HG03520 (cell line): ENCODE data around the gene LIMS2.

Experiments used
- ATAC-seq: cut with Tn5 transposase; IDR thresholded peaks from one replicate; pipeline ENCODE4 v1.9.1; 2021; ENCODE audit warnings: mild to moderate bottlenecking, moderate library complexity; ENCODE audit not compliant: unreplicated experiment

LIMS2 gene

DNA sequence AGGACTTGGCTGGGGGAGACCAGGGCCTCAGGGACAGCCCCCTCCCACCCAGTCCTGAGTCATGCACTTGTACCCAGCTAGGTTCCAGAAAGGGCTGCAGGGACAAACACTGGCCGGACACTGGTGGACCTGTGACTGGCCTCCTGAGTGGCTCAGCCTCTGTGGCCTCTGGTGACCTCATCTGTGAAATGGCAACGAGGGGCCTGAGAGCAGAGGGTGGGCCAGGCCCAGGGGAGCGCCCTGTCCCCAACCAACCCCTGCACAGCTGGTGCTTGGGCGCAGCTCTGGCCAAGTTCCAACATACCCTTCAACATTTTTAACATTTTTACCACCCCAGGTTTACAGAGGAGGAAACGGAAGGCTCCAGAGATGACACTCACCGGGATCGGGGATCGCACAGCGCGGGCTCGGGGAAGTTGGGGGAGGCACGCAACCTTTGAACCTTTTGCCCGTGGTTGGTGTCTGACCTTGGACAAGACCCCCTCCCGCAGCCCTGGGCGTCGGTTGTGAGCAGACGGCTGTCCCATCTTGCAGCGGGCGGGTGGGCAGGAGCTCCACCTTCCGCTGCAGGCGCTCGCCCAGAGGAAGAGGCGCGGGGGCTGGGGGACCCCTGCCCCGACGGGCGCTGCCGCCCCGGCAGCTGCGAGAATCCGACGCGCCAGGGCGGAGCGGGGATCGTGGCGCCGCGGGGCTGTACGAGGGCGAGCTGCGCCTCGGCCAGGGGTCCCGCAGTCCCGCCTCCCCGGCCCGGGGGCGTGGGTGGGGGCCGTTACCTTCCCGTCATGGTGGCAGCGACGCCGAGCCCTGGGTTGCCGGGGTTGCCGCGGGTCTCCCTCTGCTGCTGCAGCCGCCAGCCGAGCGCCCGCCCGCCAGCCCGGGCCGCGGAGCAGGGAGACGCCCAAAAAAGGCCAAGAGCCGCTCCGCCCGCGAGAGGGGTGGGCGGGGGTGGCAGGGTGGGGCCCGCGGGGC lies 805 bp downstream of the LIMS2 start:
- no peak for ATAC-seq

DNA sequence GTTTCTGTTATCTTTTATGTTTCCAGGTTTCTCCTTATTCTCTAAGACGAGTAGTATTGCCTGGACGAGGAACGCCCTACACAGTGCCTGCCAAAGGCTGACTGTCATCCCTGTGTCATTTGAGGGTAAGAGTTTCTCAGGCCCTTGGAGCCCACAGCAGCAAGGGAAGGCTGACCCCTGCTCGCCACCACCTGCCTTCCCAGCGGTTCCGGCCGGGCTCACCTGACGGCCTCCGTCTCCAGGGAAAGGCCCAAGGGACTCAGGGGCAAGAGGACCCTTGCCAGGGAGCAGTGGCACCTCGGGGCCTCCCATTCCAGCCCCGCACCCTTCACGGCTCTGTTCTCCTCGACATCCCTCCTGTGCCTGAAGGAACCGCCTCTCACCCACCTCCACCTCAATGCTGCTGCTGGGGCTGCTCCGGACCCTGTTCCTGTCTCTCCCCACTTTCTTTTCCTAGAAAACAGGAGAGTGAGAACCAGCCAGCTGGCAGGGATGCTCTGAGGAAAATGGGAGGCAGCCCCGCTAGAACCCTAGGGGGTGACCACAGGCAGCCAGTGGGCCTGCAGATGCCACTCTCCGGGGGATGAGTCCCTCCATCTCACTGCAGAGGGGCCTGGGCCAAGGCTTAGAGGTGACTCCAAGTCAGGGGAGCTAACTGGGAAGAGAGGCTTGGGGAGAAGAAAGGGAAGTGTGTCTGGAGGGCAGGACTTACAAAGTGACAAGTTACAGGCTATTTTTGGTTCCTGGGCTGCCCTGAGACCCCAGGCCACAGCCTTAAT lies 1.9 kb downstream of the LIMS2 start:
- ATAC-seq = no peak

DNA sequence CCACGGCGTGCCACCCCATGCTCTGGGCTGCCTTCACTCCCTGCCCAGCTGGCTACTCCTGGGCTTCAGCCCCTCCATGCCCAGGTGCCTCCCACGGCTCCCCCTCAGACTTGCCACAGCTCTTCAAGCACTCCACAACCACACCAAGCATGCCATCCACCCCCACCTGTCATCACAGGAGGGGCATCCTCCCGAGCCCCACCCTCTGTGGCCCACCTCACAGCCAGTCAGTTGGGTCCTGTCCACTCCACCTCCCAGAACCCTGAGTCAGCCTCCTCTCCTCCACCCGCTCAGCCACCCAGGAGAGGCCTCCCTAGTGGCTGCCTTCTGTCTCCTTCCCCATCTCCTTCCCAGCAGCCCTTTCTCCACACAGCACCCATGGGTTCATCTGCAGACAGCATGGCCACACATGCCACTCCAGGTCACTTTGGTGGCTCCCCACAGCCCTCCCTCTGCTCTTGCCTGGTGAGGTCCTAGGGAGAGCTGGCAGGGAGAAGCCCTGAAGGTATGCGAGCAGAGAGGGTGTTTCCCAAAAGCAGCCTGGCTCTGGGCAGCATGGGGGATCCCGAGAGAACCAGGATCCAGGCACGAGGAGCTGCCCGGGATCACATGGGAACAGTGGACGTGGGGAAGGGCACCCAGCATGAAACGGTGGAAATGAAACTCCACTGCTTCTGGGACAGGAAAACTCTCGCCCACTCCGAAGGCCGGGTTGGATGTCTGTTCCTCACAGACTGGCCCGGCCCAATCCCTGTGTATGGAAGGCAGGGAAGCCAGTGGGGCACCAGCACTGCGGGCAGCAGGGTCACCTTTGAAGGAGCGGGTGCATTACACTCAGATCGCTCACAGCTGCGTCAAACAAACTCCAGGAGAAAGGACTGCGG lies 2.7 kb downstream of the LIMS2 start:
- no peak for ATAC-seq

DNA sequence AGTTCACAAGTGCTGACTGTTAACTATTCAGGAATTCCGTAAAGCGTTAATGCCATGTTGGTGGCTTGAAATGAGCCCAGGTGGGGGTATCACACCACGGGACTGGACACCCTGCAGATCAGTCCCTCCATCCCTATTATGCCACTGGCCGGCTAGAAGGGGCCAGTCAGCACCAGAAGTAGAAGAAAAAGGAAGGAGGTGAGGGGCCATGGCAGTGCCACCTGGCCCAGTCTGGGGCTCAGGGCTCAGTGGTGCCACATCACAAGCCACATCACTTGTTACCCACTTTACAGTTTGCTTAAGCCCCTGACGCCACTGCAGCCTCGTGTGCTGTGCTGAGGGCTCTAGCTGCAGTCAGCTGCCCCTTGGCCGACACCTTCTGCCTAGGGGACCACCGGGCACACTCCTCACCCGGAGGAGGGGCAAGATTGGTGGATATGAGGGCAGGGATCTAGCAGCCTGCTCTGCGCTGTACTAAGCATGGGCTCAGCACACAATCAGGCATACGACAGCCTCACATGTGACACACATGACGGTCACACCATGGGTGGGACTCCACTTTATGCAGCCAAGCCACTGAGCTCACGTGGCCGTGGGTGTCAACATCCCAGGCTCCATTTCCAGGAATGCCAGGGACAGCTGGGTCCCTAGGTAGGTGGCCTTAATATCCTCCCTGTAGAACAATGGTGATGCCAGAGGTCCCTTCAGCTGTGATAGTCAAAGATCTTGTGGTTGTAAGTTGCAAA lies 3.6 kb downstream of the LIMS2 start:
- ATAC-seq = no peak

DNA sequence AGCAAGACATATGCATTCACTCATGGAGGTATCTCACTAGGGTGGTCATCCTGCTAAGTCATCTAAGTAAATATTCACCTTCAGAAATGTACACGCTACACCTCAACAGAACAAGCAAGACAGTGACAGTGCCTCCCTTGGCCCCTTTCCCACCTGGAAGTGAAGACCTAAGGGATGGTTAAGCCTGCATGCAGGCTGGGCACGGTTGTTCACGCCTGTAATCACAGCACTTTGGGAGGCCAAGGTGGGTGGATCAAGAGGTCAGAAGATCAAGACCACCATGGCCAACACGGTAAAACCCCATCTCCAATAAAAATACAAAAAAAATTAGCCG lies 4.4 kb downstream of the LIMS2 start:
- ATAC-seq = no peak

DNA sequence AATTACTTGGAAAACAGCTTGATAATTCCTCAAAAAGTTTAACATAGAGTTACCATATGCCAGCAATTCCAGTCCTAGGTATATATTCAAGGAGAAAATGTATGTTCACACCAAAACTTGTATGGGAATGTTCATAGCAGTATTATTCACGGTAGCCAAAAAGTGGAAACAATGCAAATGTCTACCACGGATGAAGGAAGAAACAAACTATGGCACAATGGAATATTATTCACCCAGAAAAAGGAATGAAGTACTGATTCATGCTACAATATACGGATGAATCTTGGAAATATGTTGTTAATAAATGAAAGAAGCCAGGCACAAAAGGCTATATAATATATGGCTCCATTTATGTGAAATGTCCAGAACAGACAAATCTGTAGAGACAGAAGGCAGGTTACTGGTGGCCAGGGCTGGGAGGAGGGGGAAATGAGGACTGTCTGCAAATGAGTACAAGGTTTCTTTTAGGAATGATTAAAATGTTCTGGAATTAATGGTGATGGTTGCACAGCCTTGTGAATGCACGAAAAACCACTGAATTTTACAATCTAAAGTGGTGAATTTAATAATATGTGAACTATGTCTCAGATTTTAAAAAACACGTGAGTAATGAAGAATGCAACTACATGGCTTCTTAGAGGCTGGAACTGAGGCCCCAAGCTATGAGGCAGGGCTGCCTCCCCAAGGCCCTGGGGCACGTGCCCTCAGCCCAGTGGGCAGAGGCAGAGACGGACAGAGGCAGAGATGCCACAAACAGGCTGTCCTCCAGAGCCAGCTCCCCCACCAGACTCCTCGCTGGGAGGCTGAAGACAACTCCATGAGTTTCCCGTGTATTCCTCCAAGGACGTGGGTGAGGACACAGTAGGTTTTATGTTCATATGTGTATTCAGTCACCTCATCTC lies 5.0 kb downstream of the LIMS2 start:
- ATAC-seq = no peak

DNA sequence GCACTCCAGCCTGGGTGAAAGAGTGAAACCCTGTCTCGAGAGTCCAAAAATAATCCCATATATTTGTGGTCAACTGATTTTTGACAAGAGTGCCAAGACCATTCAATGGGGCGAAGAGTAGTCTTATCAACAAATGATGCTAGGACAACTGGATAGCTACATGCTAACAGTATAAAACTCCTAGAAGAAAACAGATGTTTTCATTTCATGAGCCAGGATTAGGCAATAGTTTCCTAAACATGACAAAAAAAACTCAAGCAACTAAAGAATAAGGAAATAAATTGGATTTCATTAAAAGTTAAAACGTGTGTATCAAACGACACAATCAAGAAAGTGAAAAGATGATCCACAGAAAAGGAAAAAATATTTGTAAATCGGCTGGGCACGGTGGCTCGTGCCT lies 6.3 kb downstream of the LIMS2 start:
- no peak for ATAC-seq

DNA sequence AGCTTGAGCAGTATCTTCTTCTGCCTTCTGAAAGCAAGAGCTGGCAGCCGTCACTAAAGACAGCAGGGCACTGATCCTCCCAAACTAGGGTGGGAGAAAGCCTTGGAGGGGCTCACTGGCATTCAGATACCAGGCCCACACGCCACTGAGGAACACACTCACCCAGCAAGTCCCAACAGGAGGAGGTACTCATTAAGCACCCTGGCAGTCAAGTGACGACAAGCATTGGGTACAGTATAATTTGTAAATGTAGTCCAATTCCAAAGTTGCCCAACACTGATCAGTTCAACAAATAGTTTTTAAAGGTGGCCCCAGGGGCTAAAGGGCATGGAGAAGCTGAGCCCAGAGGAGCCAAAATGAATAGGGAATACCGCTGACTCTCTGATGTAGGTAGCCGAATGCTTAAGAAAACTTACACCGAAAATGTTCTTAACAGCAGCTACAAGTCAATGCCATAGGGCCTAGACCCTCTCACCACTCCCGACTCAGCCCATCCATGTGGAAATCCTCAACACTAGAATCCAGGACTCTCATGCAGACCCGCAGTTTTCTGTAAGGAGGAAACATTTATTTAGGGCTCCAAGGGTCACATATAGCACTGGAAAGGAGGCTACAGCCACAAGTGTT lies 9.9 kb downstream of the LIMS2 start:
- ATAC-seq = no peak

DNA sequence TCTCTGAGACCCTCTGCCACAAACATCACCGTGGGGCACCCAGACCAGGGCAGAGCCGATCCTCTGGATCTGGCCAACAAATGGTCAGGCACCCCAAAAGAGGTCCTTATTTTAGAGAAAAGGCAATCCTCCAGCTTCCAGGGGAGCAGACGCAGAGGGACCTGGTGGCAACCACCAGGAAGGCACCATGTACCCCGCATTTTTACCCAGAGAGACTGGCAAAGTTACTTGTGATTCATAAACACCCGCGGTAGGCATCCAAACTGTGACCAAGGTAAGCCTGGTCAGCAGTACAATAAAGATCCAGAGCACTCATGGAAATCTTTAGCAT lies 10.5 kb downstream of the LIMS2 start:
- ATAC-seq = no peak

DNA sequence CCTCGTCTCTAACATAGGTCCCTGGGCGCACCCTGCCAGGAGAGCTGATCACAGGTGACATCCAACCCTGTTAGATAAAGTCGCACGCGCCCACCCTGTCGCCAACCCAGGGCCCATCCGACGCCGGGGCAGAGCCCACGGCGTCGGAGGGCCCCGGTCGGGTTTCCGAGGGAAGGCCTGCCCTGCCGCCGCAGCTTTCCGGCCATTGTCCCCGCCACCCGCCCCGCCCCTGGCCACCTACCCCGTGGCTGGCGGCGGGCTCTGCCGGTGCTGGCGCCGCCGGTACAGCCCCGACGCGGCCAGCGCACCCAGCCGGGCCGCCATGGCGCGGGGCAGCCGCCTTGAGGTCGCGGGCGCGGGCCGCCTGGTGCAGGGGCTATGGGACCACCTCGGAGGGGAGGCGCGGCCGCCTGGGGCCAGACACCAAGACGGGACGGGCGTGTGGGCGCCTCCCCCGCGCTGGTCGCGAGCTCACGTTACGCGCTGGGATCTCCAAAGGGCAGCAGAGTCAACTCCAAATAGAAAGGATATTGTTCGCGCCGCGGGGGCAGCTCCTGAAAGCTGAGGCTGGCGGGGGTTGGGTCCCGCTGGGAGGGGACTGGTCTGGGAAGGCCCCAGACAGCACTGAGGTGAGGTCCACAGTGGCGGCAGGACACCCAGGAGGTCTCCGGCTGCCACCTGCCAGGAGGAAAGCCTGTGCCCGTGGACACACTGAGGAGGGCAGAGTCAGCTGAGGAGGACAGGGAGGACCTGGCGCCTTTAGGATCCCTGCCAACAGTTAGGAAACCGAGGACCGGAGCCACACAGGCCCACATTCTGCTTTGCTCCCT lies 11.1 kb downstream of the LIMS2 start:
- ATAC-seq = no peak

DNA sequence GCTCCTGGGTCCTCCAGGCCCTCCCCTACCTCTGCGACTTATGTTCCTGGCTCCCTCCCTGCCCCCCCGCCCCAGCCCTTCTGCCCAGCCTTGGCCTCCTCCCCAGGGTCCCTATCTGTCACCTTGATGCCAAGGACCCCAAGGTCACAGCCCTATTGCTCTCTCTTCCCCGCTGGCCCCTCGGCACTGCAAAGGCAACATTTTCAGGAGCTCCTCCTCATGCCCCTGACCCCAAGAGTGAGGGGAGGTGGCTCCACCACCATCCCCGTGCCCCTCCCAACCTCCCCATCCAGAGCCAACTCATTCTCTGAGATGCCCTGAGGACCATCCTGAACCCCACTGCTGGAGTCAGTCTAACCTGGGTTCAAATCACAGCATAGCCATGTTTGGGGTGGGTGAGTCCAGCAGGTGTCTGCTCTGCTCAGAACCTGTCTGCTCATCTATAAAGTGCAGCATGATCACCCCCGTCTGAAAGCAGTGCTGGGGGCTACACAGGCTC lies 11.7 kb downstream of the LIMS2 start:
- ATAC-seq = no peak

DNA sequence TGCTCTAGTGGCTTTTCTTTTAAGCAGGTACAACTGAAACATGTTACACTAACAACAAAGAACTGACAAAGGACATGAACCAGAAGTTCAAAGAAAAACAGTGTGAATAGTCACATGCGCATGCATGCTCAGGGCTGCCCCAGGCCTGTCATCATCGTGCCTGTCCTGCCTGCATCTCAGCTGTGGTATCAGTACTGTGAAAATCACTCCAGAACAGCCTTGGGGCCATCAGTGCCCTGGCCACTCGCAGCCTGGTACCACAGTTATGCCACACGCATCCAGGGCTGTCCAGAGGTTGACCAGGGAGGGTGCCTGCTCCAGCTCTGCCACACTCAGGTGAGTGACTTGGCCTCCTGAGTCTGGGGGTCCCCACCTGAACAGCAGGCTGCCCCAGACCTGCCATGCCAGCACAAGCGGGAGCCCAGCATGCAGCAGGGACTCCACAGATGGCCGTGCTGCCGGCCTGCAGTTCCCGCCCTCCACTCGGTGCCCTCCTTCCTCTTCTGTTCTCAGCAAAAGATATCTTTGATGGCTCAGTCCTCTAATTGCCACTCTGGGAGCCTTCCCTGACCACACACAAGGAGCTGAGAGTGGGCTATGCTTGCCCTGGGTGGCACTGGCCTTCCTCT lies 12.3 kb downstream of the LIMS2 start:
- ATAC-seq = no peak

DNA sequence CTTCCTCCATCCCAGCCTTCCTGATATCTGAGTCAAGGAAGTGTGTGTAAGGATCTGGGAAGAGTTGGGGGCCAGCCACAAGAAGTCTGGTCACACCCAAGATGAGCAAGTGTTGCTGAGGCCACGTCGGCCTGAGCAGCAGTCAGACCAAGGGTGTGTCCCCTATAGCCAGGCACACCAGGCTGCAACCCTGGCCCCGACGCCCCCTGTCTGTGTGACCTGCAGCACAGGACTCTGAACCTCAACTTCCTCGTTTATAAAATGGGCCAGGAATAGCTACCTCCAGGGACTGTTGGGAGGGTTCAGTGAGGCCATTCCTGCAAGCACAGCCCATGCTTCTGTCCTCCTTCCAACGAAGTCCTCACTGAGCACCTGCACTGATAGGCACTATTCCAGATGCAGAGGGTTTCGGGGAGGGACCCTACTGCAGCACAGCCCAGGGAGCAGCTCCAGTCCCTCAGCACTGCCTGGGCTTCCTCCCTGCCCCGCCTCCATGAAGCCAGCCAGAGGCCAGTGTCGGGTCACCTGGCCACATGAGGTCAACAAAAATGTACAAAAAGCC lies 13.3 kb downstream of the LIMS2 start:
- ATAC-seq = no peak

DNA sequence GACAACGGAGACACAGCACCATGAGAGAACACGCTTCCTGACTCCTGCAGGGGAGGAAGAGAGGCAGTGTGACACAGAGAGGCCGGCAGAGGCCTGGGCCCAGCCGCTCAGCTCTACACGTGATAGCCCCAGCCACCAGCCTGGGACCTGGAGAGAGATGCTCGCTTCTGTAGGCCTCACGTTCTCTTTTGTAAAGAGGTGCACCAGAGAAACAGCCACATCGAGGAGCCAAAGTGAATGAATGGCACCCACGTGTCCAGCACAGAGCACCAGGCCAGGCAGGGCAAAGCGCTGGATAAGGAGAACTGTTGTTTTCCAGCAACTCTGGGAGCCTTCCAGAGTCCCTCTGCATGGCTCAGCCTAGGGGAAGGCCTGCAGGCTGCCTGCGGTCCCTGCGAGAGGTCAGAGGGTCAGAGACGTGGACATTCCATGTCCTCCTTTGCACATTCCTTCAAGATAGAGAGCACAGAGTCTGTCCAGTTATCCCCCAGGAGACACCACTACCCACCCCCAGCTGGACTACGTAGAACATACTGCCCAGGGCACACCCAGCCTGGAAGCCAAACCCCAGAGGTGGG lies 14.2 kb downstream of the LIMS2 start:
- ATAC-seq = no peak

DNA sequence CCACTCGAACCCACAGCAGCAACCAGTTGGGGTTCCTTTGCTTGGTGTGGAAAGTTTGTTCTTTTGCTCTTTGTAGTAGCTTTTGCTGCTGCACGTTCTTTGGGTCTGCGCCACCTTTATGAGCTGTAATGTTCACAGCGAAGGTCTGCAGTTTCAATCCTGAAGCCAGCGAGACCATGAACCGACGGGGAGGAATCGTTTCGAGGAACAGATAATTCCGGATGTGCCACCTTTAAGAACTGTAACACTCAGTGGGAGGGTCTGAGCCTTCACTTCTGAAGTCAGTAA lies 15.1 kb downstream of the LIMS2 start:
- ATAC-seq = no peak

DNA sequence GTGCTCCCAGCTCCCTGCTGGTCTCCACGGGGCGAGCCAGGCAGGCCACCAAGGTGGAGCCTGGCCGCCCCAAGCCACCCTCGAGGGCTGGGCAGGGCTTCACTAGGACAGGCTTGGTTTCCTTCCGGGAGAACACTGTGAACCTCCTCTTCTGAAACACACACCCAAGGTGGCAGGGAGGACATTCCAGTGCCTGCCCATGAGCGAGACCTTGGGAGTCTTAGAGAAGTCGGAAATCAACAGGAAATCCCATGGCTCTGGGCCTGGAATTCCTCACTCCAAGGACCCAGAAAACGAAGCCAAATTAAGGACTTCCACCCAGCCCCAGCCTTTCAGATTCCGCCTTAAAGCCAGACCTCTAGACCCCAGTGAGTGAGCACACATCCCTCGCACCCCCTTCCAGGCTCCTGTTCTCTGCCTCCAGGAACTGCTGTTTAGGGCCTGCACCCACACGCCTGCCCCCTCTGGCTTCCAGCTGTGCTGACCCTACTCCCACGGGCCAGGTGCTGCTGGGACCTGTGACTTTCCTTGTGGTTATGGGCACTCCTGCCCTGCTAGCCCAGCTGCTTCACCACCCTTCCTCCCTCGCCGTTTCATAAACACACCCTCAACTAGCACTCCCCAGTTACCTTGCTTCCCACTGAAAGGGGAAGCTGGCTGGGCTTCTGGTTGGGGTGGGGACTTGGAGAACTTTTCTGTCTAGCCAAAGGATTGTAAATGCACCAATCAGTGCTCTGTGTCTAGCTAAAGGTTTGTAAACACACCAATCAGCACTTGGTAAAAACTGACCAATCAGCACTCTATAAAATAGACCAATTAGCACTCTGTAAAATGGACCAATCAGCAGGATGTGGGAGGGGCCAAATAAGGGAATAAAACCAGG lies 15.7 kb downstream of the LIMS2 start:
- no peak for ATAC-seq
